Natural killer cell (primary cell): Measurements from ENCODE around the gene B4GALT2. TPM values are rescaled to one million over a fixed set of nuclear protein-coding genes. Genes with fewer than 3 reads are reported as not detected.

Source experiments
- ATAC-seq, 3 donors: fragments of 150-1000 bp in 2 of 3; fragments of 200-7000 bp in 1 of 3; cut with Tn5 transposase; 1 replicate in 1 of 3; 2 replicates in 2 of 3; pipeline ENCODE4 v1.10.0; 2021; ENCODE audit warnings: mild to moderate bottlenecking in 2 of 3, moderate library complexity in 2 of 3
- DNase-seq, 2 donors: peaks; one replicate each; pipeline versions ENCODE4 v3.0.0 to v3.0.0-alpha.2; 2013 to 2021; ENCODE audit warnings: mixed read lengths in 1 of 2
- H3K27ac ChIP-seq: one replicate; pipeline ENCODE4 v1.5.1; 2013; ENCODE audit warnings: mild to moderate bottlenecking, low read length
- H3K27me3 ChIP-seq: one replicate; pipeline ENCODE4 v1.6.1; 2013; ENCODE audit warnings: low read length; ENCODE audit not compliant: control insufficient read depth, insufficient read depth
- H3K36me3 ChIP-seq: one replicate; pipeline ENCODE4 v1.6.1; 2013; ENCODE audit warnings: low read length; ENCODE audit not compliant: control insufficient read depth, insufficient read depth
- H3K4me1 ChIP-seq: one replicate; pipeline ENCODE4 v1.6.1; 2013; ENCODE audit warnings: low read length; ENCODE audit not compliant: control insufficient read depth, insufficient read depth
- H3K4me3 ChIP-seq: one replicate; pipeline ENCODE4 v1.5.1; 2013; ENCODE audit warnings: low read length
- H3K9me3 ChIP-seq: one replicate; pipeline ENCODE4 v1.6.1; 2013; ENCODE audit warnings: low read length; ENCODE audit not compliant: control insufficient read depth, insufficient read depth
- H3K27ac Mint-ChIP-seq, 2 donors: one replicate each; pipeline ENCODE4 v1.8.0; 2022; ENCODE audit warnings: mild to moderate bottlenecking in 2 of 2, mixed read lengths in 2 of 2, moderate library complexity in 1 of 2
- H3K27me3 Mint-ChIP-seq, 2 donors: one replicate each; pipeline ENCODE4 v1.8.0; 2022; ENCODE audit warnings: low read depth in 2 of 2, mixed read lengths in 2 of 2
- H3K36me3 Mint-ChIP-seq: one replicate; pipeline ENCODE4 v1.8.0; 2022; ENCODE audit warnings: mixed read lengths
- H3K4me1 Mint-ChIP-seq, 2 donors: one replicate each; pipeline ENCODE4 v1.8.0; 2022; ENCODE audit warnings: mixed read lengths in 2 of 2
- H3K4me3 Mint-ChIP-seq: one replicate; pipeline ENCODE4 v1.8.0; 2022; ENCODE audit warnings: mild to moderate bottlenecking, moderate library complexity, mixed read lengths
- H3K9me3 Mint-ChIP-seq, 2 donors: one replicate each; pipeline ENCODE4 v1.8.0; 2022; ENCODE audit warnings: mixed read lengths in 2 of 2
- WGBS: methylation state at CpG from one replicate; pipeline ENCODE4 v1.1.7; 2013; ENCODE audit warnings: missing lambda C conversion rate; ENCODE audit not compliant: insufficient coverage; 5-methylcytosine and 5-hydroxymethylcytosine counted together
- intact Hi-C: fragments of 100-400 bp; cut with micrococcal nuclease; formaldehyde crosslinking; loops from one replicate; pipeline ENCODE4 v1.14.2; 2022
- total RNA-seq, 4 donors: library from RNA; stranded (reverse); fragments of 120-200 nt in 1 of 4; gene quantifications; one replicate each; pipeline versions ENCODE4 v1.2.3 to v1.2.4, GENCODE V29; 2013 to 2022
- TF ChIP-seq, protein P1 (sequence below): fragments of 200-600 bp; IDR thresholded peaks from one replicate; pipeline ENCODE4 v1.8.0; 2022; ENCODE audit warnings: antibody characterized with exemption

Gene B4GALT2
- total RNA-seq, 3 donors from 2014 or later (not counting 1 experiment from before 2014, with no cell fraction given): 1.5 to 5.5 (median 2.2) TPM

- H3K4me1 Mint-ChIP-seq: peaks cover 16 to 35% of the 10 kb centered on the region in 2 donors
- 95% methylated on average over 8 of the region's 8 CpGs for WGBS
- no peak for DNase-seq
- TF ChIP-seq, protein P1, sequence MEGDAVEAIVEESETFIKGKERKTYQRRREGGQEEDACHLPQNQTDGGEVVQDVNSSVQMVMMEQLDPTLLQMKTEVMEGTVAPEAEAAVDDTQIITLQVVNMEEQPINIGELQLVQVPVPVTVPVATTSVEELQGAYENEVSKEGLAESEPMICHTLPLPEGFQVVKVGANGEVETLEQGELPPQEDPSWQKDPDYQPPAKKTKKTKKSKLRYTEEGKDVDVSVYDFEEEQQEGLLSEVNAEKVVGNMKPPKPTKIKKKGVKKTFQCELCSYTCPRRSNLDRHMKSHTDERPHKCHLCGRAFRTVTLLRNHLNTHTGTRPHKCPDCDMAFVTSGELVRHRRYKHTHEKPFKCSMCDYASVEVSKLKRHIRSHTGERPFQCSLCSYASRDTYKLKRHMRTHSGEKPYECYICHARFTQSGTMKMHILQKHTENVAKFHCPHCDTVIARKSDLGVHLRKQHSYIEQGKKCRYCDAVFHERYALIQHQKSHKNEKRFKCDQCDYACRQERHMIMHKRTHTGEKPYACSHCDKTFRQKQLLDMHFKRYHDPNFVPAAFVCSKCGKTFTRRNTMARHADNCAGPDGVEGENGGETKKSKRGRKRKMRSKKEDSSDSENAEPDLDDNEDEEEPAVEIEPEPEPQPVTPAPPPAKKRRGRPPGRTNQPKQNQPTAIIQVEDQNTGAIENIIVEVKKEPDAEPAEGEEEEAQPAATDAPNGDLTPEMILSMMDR: no peak
- peaks cover 16% of the 10 kb centered on the region for H3K36me3 ChIP-seq
- no peak overlapping the region for H3K4me3 ChIP-seq
- no peaks in the 10 kb centered on the region for H3K9me3 Mint-ChIP-seq
- intact Hi-C loops: no loop called here
- no peak overlapping the region for H3K27ac Mint-ChIP-seq
- no peaks in the 10 kb centered on the region for H3K9me3 ChIP-seq
- peaks cover 12% of the 10 kb centered on the region for H3K4me1 ChIP-seq
- H3K27ac ChIP-seq: no peak overlapping the region
- H3K36me3 Mint-ChIP-seq: no peaks in the 10 kb centered on the region
- H3K4me3 Mint-ChIP-seq: no peak overlapping the region
- no peaks in the 10 kb centered on the region for H3K27me3 Mint-ChIP-seq
- no peaks in the 10 kb centered on the region for H3K27me3 ChIP-seq
- no peak for ATAC-seq
These were observed 26.2 kb upstream of the B4GALT2 start for GRCh38 chr1:43952731-43953346.

- peaks cover 7% of the 10 kb centered on the region for H3K4me1 ChIP-seq
- Mint-ChIP-seq H3K9me3 (no peaks in the 10 kb centered on the region), H3K27me3 (no peaks in the 10 kb centered on the region), H3K4me1 (peaks cover 13 to 30% of the 10 kb centered on the region in 2 donors), H3K4me3 (no peak overlapping the region), H3K36me3 (no peaks in the 10 kb centered on the region), H3K27ac (no peak overlapping the region)
- peaks cover 18% of the 10 kb centered on the region for H3K36me3 ChIP-seq
- H3K9me3 ChIP-seq: no peaks in the 10 kb centered on the region
- ATAC-seq: no peak
- no peak for DNase-seq
- H3K27me3 ChIP-seq: no peaks in the 10 kb centered on the region
- intact Hi-C loops: no loop called here
- TF ChIP-seq, protein P1: no peak
- 88% methylated on average over 3 of the region's 3 CpGs for WGBS
- H3K27ac ChIP-seq: no peak overlapping the region
- no peak overlapping the region for H3K4me3 ChIP-seq
These were observed 25.6 kb upstream of the B4GALT2 start for GRCh38 chr1:43953361-43953760.

- Histone ChIP-seq H3K36me3 (peaks cover 21% of the 10 kb centered on the region), H3K27me3 (no peaks in the 10 kb centered on the region), H3K9me3 (no peaks in the 10 kb centered on the region), H3K4me3 (no peak overlapping the region), H3K27ac (no peak overlapping the region), H3K4me1 (no peaks in the 10 kb centered on the region)
- ATAC-seq: no peak
- no peak for DNase-seq
- Mint-ChIP-seq H3K27me3 (no peaks in the 10 kb centered on the region), H3K36me3 (no peaks in the 10 kb centered on the region), H3K4me1 (peaks cover 11 to 24% of the 10 kb centered on the region in 2 donors), H3K9me3 (no peaks in the 10 kb centered on the region), H3K27ac (no peak overlapping the region), H3K4me3 (no peak overlapping the region)
- 97% methylated on average over 5 of the region's 5 CpGs for WGBS
- TF ChIP-seq, protein P1: no peak
- intact Hi-C loops: no loop called here
These were observed 25.0 kb upstream of the B4GALT2 start for GRCh38 chr1:43954036-43954435.

DNA sequence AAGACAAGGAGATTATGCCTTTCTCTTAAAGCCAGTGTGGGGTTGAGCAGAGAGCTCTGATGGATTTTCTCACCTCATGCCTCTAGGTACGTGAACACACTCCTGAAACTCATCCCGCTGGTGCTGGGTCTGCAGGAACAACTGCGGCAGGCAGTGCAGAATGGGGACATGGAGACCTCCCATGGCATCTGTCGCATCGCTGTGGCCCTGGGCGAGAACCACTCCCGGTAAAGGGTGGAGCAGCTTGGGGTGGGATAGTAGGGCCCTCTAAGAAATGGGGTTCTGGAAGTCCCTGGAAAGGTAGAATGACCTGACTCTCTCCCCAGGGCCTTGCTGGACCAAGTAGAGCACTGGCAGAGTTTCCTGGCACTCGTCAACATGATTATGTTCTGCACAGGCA is 22.8 kb upstream of the B4GALT2 start:
- peaks cover 2 to 10% of the 10 kb centered on the region in 2 donors for H3K4me1 Mint-ChIP-seq
- H3K4me1 ChIP-seq: no peaks in the 10 kb centered on the region
- DNase-seq: no peak
- H3K27ac ChIP-seq: no peak overlapping the region
- H3K36me3 ChIP-seq: peaks cover 29% of the 10 kb centered on the region
- intact Hi-C loops: no loop called here
- H3K4me3 ChIP-seq: no peak overlapping the region
- no peaks in the 10 kb centered on the region for H3K36me3 Mint-ChIP-seq
- H3K9me3 Mint-ChIP-seq: no peaks in the 10 kb centered on the region
- H3K27me3 Mint-ChIP-seq: no peaks in the 10 kb centered on the region
- TF ChIP-seq, protein P1: no peak
- no peak for ATAC-seq
- no peak overlapping the region for H3K4me3 Mint-ChIP-seq
- no peaks in the 10 kb centered on the region for H3K9me3 ChIP-seq
- H3K27me3 ChIP-seq: no peaks in the 10 kb centered on the region
- WGBS: 96% methylated on average over 8 of the region's 8 CpGs
- H3K27ac Mint-ChIP-seq: no peak overlapping the region
